OCI-LY1 (cell line): ENCODE results near the gene MON1A.

Experiments
- H2AFZ ChIP-seq: fragments of 200-600 bp; sonication (generic), shearing (Covaris generic); 2 replicates; pipeline ENCODE4 v1.6.0; 2014; ENCODE audit warnings: antibody characterized with exemption, mild to moderate bottlenecking, low read length
- H3F3A ChIP-seq: fragments of 200-600 bp; sonication (generic), shearing (Covaris generic); 2 replicates; pipeline ENCODE4 v1.6.0; 2014; ENCODE audit warnings: mild to moderate bottlenecking, antibody characterized with exemption, low read length, moderate library complexity; ENCODE audit not compliant: insufficient read depth
- H3K27ac ChIP-seq: fragments of 200-600 bp; sonication (generic); 2 replicates; pipeline ENCODE4 v1.5.1; 2014; ENCODE audit warnings: low read length, mixed run types, mild to moderate bottlenecking, low read depth; ENCODE audit not compliant: poor library complexity, severe bottlenecking
- H3K27me3 ChIP-seq: fragments of 200-600 bp; sonication (generic); 2 replicates; pipeline ENCODE4 v1.6.0; 2014; ENCODE audit warnings: antibody characterized with exemption, mild to moderate bottlenecking, low read length, moderate library complexity; ENCODE audit not compliant: insufficient read depth
- H3K36me3 ChIP-seq: fragments of 200-600 bp; sonication (generic); 2 replicates; pipeline ENCODE4 v1.6.1; 2014; ENCODE audit warnings: mild to moderate bottlenecking, antibody characterized with exemption, low read length, moderate library complexity, mixed read lengths; ENCODE audit not compliant: insufficient read depth
- H3K4me1 ChIP-seq: fragments of 200-600 bp; sonication (generic); 2 replicates; pipeline ENCODE4 v1.5.1; 2014; ENCODE audit warnings: mild to moderate bottlenecking, low read length, moderate library complexity; ENCODE audit not compliant: insufficient read depth, severe bottlenecking
- H3K4me2 ChIP-seq: fragments of 200-600 bp; sonication (generic), shearing (Covaris generic); 2 replicates; pipeline ENCODE4 v1.6.1; 2014; ENCODE audit warnings: low read length
- H3K4me3 ChIP-seq: fragments of 200-600 bp; sonication (generic); 2 replicates; pipeline ENCODE4 v1.5.1; 2014; ENCODE audit warnings: low read length, low read depth, mild to moderate bottlenecking, mixed read lengths; ENCODE audit not compliant: poor library complexity, severe bottlenecking
- H3K79me2 ChIP-seq: fragments of 200-600 bp; shearing (Covaris generic); 2 replicates; pipeline ENCODE4 v1.6.1; 2016; ENCODE audit warnings: mixed run types, low read length, mixed read lengths; ENCODE audit not compliant: insufficient read depth
- H3K9ac ChIP-seq: fragments of 200-600 bp; sonication (generic), shearing (Covaris generic); 2 replicates; pipeline ENCODE4 v1.6.1; 2014; ENCODE audit warnings: mild to moderate bottlenecking, low read length, mixed read lengths
- H3K9me2 ChIP-seq: fragments of 200-600 bp; sonication (generic), shearing (Covaris generic); 2 replicates; pipeline ENCODE4 v1.6.1; 2014; ENCODE audit warnings: low read depth, mild to moderate bottlenecking, low read length, mixed read lengths
- H3K9me3 ChIP-seq: fragments of 200-600 bp; shearing (Covaris generic); 2 replicates; pipeline ENCODE4 v1.6.1; 2014; ENCODE audit warnings: low read length, mixed read lengths
- H4K20me1 ChIP-seq: fragments of 200-600 bp; sonication (generic), shearing (Covaris generic); 2 replicates; pipeline ENCODE4 v1.6.0; 2016; ENCODE audit warnings: mild to moderate bottlenecking, low read length; ENCODE audit not compliant: insufficient read depth
- EZH2 ChIP-seq: fragments of 200-600 bp; sonication (generic), shearing (Covaris generic); IDR thresholded peaks from 2 replicates; pipeline ENCODE4 v1.8.0; 2017; ENCODE audit warnings: borderline replicate concordance, mixed run types, mild to moderate bottlenecking, antibody characterized with exemption, low read length, moderate library complexity, mixed read lengths
- TF ChIP-seq, protein P1 (sequence below): fragments of 200-600 bp; sonication (generic), shearing (Covaris generic); IDR thresholded peaks from 2 replicates; pipeline ENCODE4 v1.5.1; 2017; ENCODE audit warnings: mild to moderate bottlenecking, antibody characterized with exemption, low read length, moderate library complexity, mixed read lengths

MON1A gene

DNA sequence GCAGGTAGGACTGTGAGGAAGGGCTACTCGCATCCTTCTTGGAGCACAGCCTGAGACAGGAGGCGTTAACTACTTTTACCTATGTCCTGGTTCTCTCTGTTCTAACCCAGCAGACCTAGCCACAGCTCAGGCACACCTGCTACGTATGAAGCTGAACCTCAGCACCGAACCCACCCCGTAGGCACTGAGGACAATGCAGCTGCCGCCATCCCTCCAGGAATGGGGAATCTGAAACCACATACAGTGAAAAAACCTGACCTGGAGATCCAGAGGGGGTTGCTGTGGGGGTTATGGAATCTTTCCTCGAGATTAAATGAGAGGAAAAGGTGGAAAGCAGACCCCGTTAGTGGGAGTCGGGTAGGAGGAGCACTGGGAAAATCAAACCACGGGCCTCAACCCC lies 40.3 kb downstream of the MON1A start:
- Histone ChIP-seq H2AFZ (no peak overlapping the region), H3K9ac (no peak overlapping the region), H4K20me1 (no peaks in the 10 kb centered on the region), H3K4me1 (no peaks in the 10 kb centered on the region), H3K36me3 (no peaks in the 10 kb centered on the region), H3K4me3 (no peak overlapping the region), H3K9me3 (no peaks in the 10 kb centered on the region), H3K79me2 (no peaks in the 10 kb centered on the region), H3K27ac (no peak overlapping the region), H3K4me2 (no peak overlapping the region), H3K27me3 (no peaks in the 10 kb centered on the region), H3K9me2 (no peaks in the 10 kb centered on the region), H3F3A (no peaks in the 10 kb centered on the region)
- TF ChIP-seq, protein P1, sequence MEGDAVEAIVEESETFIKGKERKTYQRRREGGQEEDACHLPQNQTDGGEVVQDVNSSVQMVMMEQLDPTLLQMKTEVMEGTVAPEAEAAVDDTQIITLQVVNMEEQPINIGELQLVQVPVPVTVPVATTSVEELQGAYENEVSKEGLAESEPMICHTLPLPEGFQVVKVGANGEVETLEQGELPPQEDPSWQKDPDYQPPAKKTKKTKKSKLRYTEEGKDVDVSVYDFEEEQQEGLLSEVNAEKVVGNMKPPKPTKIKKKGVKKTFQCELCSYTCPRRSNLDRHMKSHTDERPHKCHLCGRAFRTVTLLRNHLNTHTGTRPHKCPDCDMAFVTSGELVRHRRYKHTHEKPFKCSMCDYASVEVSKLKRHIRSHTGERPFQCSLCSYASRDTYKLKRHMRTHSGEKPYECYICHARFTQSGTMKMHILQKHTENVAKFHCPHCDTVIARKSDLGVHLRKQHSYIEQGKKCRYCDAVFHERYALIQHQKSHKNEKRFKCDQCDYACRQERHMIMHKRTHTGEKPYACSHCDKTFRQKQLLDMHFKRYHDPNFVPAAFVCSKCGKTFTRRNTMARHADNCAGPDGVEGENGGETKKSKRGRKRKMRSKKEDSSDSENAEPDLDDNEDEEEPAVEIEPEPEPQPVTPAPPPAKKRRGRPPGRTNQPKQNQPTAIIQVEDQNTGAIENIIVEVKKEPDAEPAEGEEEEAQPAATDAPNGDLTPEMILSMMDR, result no peak
- TF ChIP-seq EZH2, result no peak

DNA sequence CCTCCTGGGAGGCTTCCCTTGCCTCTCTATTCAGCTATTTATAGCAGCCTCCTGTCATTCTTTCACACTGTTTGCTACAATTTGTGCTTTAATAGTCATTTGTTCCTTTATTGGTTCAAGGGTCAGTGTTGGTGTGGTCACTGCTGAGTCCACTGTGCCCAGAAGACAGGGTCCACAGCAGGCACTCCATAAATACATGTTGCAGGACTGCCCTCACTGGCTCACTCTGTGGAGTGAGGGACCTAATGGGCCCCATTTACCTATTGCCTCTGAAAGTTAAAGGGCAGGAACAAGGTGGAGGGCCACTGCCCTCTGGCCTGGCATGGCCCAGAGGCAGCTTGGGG lies 42.7 kb downstream of the MON1A start:
- no peak overlapping the region for H3K4me2 ChIP-seq

DNA sequence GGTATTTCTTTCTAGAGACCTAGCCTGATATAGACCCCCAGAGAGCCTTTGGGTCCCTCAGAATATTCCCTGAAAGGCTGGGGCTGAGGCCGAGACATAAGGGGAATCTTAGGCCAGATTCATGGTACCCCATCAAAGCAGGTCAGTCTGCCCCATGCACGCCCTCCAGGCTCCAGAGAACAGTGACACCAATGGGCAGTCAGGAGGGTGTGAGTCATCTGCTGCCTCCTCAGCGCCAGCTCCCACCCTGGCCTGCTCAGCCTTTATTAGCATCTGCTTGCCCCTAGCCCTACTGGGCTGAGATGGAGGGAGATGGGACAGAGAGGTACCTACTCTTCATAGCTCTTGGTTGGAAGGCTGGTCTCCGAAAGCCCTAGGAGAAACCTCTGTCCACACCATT lies 45.6 kb downstream of the MON1A start:
- H3K36me3 ChIP-seq, result no peaks in the 10 kb centered on the region
- H3K79me2 ChIP-seq, result no peaks in the 10 kb centered on the region
- no peaks in the 10 kb centered on the region for H3K9me3 ChIP-seq
- H3K27ac ChIP-seq, result no peak overlapping the region
- no peaks in the 10 kb centered on the region for H3F3A ChIP-seq
- H3K4me1 ChIP-seq, result no peaks in the 10 kb centered on the region
- no peaks in the 10 kb centered on the region for H3K27me3 ChIP-seq
- H4K20me1 ChIP-seq, result no peaks in the 10 kb centered on the region
- no peak overlapping the region for H3K4me2 ChIP-seq
- H3K4me3 ChIP-seq, result no peak overlapping the region
- TF ChIP-seq, protein P1, result no peak
- TF ChIP-seq EZH2, result no peak
- no peak overlapping the region for H3K9ac ChIP-seq
- no peaks in the 10 kb centered on the region for H3K9me2 ChIP-seq
- no peak overlapping the region for H2AFZ ChIP-seq

More for the DNA sequence above, 42.7 kb downstream of the MON1A start:
- H3K9ac ChIP-seq, result no peak overlapping the region
- H3K9me2 ChIP-seq, result no peaks in the 10 kb centered on the region
- TF ChIP-seq EZH2, result no peak
- TF ChIP-seq, protein P1, result no peak
- no peaks in the 10 kb centered on the region for H3F3A ChIP-seq
- no peaks in the 10 kb centered on the region for H4K20me1 ChIP-seq
- no peaks in the 10 kb centered on the region for H3K4me1 ChIP-seq
- H3K4me3 ChIP-seq, result no peak overlapping the region
- H3K27me3 ChIP-seq, result no peaks in the 10 kb centered on the region
- H3K9me3 ChIP-seq, result no peaks in the 10 kb centered on the region
- H2AFZ ChIP-seq, result no peak overlapping the region
- H3K36me3 ChIP-seq, result no peaks in the 10 kb centered on the region
- H3K79me2 ChIP-seq, result no peaks in the 10 kb centered on the region
- no peak overlapping the region for H3K27ac ChIP-seq
